HEK293T (cell line): ENCODE measurements around the gene GTF2H4.

Experiments used
- CTCF ChIA-PET: fragments of 350-600 bp; formaldehyde crosslinking; extraction: SDS; loops from one replicate; lab custom pipeline; 2021; ENCODE audit warnings: antibody characterized with exemption, inconsistent platforms; lab: Yijun Ruan, JAX
- POLR2A ChIA-PET: fragments of 350-600 bp; formaldehyde crosslinking; extraction: SDS; loops from one replicate; lab custom pipeline; 2020; ENCODE audit warnings: antibody characterized with exemption, inconsistent platforms; lab: Yijun Ruan, JAX
- DNase-seq: peaks from one replicate; pipeline ENCODE4 v3.0.0; 2012; ENCODE audit warnings: mixed read lengths; ENCODE audit errors: extremely low spot score
- ARNT ChIP-seq: fragments of 450-650 bp; IDR thresholded peaks from 2 replicates; pipeline ENCODE4 v1.6.1; 2017; ENCODE audit warnings: mild to moderate bottlenecking
- BHLHE40 ChIP-seq: fragments of 450-650 bp; IDR thresholded peaks from 2 replicates; pipeline ENCODE4 v1.6.1; 2016; ENCODE audit warnings: mild to moderate bottlenecking, moderate library complexity, borderline replicate concordance
- CTBP1 ChIP-seq: fragments of 450-650 bp; IDR thresholded peaks from 2 replicates; pipeline ENCODE4 v1.6.1; 2016; ENCODE audit warnings: borderline replicate concordance
- ELF4 ChIP-seq: fragments of 450-650 bp; IDR thresholded peaks from 2 replicates; pipeline ENCODE4 v1.6.1; 2017; ENCODE audit warnings: antibody characterized with exemption
- FOXA1 ChIP-seq: fragments of 450-650 bp; IDR thresholded peaks from 2 replicates; pipeline ENCODE4 v1.6.1; 2016; ENCODE audit warnings: mild to moderate bottlenecking
- FOXK2 ChIP-seq: fragments of 450-650 bp; IDR thresholded peaks from 2 replicates; pipeline ENCODE4 v1.6.1; 2016; ENCODE audit warnings: mild to moderate bottlenecking
- FOXM1 ChIP-seq: fragments of 450-650 bp; IDR thresholded peaks from 2 replicates; pipeline ENCODE4 v1.6.1; 2017; ENCODE audit warnings: mild to moderate bottlenecking, borderline replicate concordance
- HDGF ChIP-seq: fragments of 450-650 bp; IDR thresholded peaks from 2 replicates; pipeline ENCODE4 v1.6.1; 2017; ENCODE audit warnings: antibody characterized with exemption, borderline replicate concordance
- L3MBTL2 ChIP-seq: fragments of 450-650 bp; conservative IDR thresholded peaks from 2 replicates; pipeline ENCODE4 v1.6.1; 2016; ENCODE audit warnings: mild to moderate bottlenecking
- LEF1 ChIP-seq: fragments of 450-650 bp; IDR thresholded peaks from 2 replicates; pipeline ENCODE4 v1.6.1; 2017; ENCODE audit warnings: mild to moderate bottlenecking, borderline replicate concordance
- NFRKB ChIP-seq: fragments of 450-650 bp; IDR thresholded peaks from 2 replicates; pipeline ENCODE4 v1.6.1; 2016; ENCODE audit warnings: mild to moderate bottlenecking, moderate library complexity
- SP1 ChIP-seq: fragments of 450-650 bp; IDR thresholded peaks from 2 replicates; pipeline ENCODE4 v1.6.1; 2017
- SUZ12 ChIP-seq: fragments of 450-650 bp; IDR thresholded peaks from 2 replicates; pipeline ENCODE4 v1.6.1; 2016; ENCODE audit warnings: mild to moderate bottlenecking
- TARDBP ChIP-seq: fragments of 450-650 bp; IDR thresholded peaks from 2 replicates; pipeline ENCODE4 v1.6.1; 2016
- ZNF384 ChIP-seq: fragments of 450-650 bp; IDR thresholded peaks from 2 replicates; pipeline ENCODE4 v1.6.1; 2016
- TF ChIP-seq, protein P1 (sequence below): fragments of 450-650 bp; IDR thresholded peaks from 2 replicates; pipeline ENCODE4 v1.6.1; 2016

GTF2H4 gene

DNA sequence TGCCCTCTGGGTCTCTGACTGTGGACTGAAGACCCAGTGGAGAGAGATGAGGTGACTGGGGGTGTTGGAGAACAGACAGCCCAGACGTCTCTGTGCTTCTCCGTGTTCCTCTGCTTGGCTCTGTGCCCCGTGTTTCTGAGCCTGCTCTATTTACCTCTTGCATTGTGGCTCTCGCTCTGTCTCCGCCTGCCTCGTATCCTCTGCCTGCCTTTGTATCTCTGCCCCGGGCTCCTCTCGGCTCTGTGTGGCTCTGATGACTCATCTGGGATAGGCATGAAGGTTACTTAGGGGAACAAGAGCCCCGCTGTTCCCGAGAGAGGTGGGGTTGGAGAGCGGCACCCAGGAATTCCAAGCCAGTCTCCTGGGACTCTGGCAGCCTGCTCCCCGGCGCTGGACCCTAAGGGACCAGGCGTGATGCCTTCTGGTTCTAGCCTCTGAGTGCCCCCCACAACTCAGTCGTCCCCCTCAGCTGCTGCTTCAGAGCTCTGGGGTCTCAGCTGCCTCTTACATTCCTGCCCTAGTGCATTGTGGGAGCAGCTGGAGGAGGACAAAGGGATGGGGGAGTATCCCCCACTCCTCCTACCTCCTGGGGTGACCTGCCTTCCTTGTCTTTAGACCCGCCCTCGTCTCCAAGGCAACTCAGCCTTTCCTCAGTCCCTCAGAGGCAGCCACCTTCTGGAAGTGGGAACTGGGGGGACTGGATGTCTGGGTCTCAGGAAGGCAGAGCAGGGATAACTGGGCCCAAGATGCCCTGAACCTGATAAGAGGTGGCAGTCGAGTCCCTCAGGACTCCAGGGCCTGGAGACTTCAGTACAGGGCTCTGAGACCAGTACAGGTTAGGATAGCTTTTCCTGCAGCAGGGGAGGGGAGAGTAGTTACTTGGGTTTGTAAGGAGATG lies 21.8 kb upstream of the GTF2H4 start:
- POLR2A ChIA-PET: interaction anchor here (1.2 to 2.1 kb wide), 3 partner anchors 10 to 27 kb away, joined by 3 to 10 read pairs (median 4); partner anchors contain the start of gene VARS2
- CTCF ChIA-PET: interaction anchor here (1.0 kb wide), 1 partner anchor 9 kb away, joined by 3 read pairs; no protein-coding TSS in a partner anchor
- no peak for DNase-seq
- no peak for TF ChIP-seq ZNF384
- TF ChIP-seq ARNT: no peak
- TF ChIP-seq FOXM1: no peak
- no peak for TF ChIP-seq CTBP1

DNA sequence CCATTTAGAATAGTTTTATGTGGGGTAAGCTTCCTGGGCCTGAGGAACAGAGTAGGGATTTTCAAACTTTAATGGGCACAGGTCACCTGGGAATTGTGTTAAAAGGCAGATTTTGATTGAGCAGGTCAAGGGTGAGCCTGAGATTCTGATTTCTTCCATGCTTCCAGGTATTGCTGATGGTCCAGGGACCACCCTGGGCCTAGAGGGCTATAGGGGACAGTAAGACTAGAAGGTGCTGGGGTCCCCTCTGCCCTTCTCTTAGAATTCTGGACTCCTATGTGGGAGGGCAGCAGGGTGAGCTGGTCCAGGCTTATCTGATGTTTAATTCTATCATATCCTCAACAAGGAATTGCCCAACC lies 21.1 kb upstream of the GTF2H4 start:
- ChIA-PET CTCF (no interaction called here), POLR2A (interaction anchor here (1.4 kb wide), 1 partner anchor 9 kb away, joined by 3 read pairs; no protein-coding TSS in a partner anchor)
- no peak for DNase-seq
- TF ChIP-seq ELF4 (no peak), FOXA1 (no peak), FOXK2 (no peak), L3MBTL2 (no peak), SUZ12 (no peak), TARDBP (no peak)
- TF ChIP-seq, protein P1, sequence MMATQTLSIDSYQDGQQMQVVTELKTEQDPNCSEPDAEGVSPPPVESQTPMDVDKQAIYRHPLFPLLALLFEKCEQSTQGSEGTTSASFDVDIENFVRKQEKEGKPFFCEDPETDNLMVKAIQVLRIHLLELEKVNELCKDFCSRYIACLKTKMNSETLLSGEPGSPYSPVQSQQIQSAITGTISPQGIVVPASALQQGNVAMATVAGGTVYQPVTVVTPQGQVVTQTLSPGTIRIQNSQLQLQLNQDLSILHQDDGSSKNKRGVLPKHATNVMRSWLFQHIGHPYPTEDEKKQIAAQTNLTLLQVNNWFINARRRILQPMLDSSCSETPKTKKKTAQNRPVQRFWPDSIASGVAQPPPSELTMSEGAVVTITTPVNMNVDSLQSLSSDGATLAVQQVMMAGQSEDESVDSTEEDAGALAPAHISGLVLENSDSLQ: no peak

DNA sequence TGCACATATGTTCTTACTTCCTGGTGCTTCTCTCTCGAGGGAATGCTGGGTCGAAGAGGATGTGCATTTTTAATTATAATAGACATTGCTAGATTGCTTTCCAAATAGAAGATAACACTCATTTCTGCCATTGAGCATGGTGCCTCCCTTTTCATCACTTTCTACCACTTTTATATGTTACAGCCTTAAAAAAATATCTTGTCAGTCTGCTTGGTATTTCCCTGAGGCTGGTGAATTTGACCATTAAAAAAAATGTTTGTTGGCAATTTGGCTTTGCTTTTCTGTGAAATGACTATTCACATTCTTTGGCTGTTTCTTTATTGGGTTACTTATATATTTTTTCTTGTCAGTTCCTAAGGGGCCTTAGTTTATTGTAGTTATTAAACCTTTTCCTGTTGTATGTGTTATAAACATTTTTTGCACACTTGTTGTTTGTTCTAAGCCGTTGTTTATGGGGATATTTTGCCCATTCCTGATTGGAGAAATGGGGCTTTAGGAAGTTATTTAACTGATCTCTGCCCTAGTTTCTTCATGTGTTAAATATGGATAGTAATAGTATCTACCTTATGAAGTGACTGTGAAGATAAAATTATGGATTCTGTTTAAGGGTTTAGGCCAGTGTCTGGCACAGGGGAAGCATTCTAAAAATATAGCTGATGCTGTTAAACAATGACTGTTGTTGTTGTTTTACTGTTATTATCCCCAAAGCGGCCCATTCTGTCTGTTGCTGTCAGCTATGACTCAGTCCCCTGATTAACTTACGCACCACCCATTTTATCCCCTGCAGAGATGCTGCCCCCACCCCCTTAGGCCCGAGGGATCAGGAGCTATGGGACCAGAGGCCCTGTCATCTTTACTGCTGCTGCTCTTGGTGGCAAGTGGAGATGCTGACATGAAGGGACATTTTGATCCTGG lies 19.8 kb upstream of the GTF2H4 start:
- ChIA-PET CTCF (interaction anchor here (0.6 to 1.7 kb wide), 3 partner anchors 60 to 406 kb away, joined by 3 to 4 read pairs (median 3); no protein-coding TSS in a partner anchor), POLR2A (interaction anchor here (0.7 to 1.6 kb wide), 2 partner anchors 20 to 333 kb away, joined by 3 to 5 read pairs; partner anchors contain the start of gene GTF2H4)
- no peak for DNase-seq
- no peak for TF ChIP-seq BHLHE40

DNA sequence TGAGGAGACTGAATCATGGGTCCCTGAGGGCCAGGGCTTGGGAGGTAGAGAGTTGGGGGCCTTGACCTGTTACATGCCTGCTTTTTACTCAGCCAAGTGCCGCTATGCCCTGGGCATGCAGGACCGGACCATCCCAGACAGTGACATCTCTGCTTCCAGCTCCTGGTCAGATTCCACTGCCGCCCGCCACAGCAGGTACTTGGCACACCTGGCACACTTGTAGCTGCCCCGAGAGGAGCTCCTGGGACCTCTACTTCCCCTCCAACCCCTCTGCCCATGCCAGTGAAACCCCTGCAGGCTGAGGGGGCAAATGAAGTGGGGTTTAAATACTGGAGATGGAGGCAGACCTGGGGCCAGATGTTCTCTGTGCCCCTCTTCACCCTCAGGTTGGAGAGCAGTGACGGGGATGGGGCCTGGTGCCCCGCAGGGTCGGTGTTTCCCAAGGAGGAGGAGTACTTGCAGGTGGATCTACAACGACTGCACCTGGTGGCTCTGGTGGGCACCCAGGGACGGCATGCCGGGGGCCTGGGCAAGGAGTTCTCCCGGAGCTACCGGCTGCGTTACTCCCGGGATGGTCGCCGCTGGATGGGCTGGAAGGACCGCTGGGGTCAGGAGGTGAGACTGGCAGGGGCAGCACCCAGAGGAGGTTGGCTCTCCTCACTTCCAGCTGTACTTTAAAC lies 19.1 kb upstream of the GTF2H4 start:
- ChIA-PET CTCF (interaction anchor here (0.6 to 1.7 kb wide), 4 partner anchors 20 to 198 kb away, joined by 3 to 8 read pairs (median 4); no protein-coding TSS in a partner anchor), POLR2A (interaction anchor here (0.7 to 1.6 kb wide), 2 partner anchors 19 to 333 kb away, joined by 3 to 5 read pairs; partner anchors contain the start of gene GTF2H4)
- DNase-seq: no peak
- TF ChIP-seq SP1: no peak
- TF ChIP-seq, protein P1: no peak
- no peak for TF ChIP-seq ARNT
- no peak for TF ChIP-seq ELF4
- TF ChIP-seq CTBP1: no peak

DNA sequence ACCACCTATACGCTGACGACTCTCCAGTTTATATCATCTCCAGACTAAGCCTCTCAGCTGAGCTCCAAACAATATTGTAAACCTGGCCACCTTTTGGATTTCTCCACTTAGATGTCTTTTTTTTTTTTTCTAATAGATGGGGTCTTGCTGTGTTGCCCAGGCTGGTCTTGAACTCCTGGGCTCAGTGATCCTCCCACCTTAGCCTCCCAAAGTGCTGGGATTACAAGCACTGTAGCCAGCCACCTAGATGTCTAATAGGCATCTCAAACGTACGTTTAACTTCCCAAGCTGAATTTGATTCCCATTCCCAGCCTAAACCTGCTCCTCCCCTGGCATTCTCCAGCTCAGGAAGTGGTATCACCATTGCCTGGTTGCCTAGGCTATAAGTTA lies 18.5 kb upstream of the GTF2H4 start:
- ChIA-PET CTCF (interaction anchor here (0.6 to 1.7 kb wide), 4 partner anchors 21 to 198 kb away, joined by 3 to 8 read pairs (median 4); no protein-coding TSS in a partner anchor), POLR2A (interaction anchor here (1.6 kb wide), 1 partner anchor 18 kb away, joined by 5 read pairs; the partner anchor contains the start of gene GTF2H4)
- DNase-seq: no peak
- TF ChIP-seq FOXM1: no peak
- no peak for TF ChIP-seq ZNF384
- TF ChIP-seq HDGF: no peak
- TF ChIP-seq NFRKB: no peak
- TF ChIP-seq ELF4: no peak
- no peak for TF ChIP-seq CTBP1
- no peak for TF ChIP-seq ARNT
- TF ChIP-seq BHLHE40: no peak
- no peak for TF ChIP-seq FOXA1
- TF ChIP-seq SP1: no peak
- no peak for TF ChIP-seq FOXK2
- TF ChIP-seq TARDBP: no peak
- no peak for TF ChIP-seq L3MBTL2
- no peak for TF ChIP-seq SUZ12
- TF ChIP-seq LEF1: no peak

DNA sequence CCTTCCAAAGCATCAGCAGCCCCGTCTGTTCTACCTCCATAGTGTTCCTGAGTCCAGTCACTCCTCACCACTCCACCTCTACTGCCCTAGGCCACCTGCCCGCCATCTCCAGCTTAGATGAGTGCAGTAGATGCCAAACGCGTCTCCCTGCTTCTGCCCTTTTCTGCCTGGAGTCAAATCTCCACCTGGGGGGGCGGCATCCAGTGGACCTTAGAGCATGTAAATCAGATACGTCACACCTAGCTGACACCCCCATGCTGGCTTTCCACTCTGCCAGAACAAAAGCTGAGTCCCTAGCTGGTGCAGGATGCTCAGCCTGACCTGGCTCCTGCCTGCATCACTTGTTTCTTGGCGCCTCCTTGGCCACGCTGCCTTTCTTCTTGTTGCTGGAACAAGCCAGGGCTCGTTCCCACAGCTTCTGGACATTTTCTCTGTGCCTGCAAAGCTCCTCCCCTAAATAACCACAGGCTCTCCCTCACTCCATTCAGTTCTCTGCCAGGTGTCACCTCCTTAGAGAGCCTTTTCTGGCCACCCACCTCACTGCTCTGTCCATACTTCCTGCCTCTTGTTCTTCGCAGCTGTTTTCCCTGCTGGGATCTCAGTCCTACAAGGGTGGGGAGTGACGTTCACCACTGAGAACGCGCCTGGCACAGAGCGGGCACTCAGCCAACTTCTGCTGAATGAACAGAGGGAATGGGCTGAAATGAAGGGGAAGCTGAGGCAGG lies 17.9 kb upstream of the GTF2H4 start:
- CTCF ChIA-PET: interaction anchor here (0.5 to 1.7 kb wide), 3 partner anchors 21 to 68 kb away, joined by 3 to 4 read pairs (median 4); no protein-coding TSS in a partner anchor
- TF ChIP-seq BHLHE40: no peak
- no peak for TF ChIP-seq FOXA1
- TF ChIP-seq ARNT: no peak
- TF ChIP-seq FOXK2: no peak
- no peak for TF ChIP-seq SUZ12
- no peak for TF ChIP-seq ZNF384
- no peak for TF ChIP-seq TARDBP
- TF ChIP-seq NFRKB: no peak
- no peak for TF ChIP-seq FOXM1
- TF ChIP-seq ELF4: no peak
- TF ChIP-seq HDGF: no peak
- no peak for TF ChIP-seq SP1
- no peak for TF ChIP-seq L3MBTL2
- POLR2A ChIA-PET: no interaction called here
- DNase-seq: no peak
